ENCODE results near the gene C10orf71. TPM values are rescaled to one million over a fixed set of nuclear protein-coding genes. Genes with fewer than 3 reads are reported as not detected.

The C10orf71 gene
- total RNA-seq, 1 experiment from 2014 or later = not detected

DNA sequence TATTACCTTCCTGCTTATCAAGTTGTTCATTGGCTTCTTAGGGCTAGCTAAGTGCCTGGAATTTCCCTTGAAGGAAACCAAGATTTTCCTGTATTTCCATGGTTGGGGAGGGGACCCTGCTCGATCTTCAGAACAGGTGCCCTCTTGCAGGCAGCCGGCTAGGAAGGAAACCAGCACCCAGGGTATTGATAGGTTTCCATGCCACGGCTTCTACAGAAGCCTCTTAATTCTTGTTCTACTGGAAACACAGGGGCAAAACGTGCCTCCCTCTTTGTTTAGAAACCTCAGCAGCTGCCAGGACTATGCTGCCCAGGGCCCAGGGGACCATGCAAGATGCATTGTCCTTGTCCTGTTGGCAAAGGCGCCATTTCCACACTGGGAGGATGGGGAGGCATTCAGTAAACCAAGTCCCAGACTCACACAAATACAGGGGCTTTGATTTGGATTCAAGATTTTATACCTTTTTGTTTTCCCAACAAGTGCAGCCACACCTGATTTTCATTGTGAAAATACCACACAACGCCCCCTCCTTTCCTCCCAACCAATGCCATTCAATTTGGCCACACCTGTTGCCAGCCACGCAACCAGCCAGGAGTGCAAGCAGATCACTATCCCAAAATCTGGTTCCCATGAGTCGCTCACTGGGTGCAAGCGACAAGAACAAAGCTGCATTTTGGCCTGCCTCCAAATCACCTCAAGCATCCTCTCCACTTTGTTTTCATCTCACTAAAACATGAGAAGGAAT lies 29.6 kb downstream of the C10orf71 start:
- H3K27ac ChIP-seq (ENCODE audit: low read depth, low read length) = no peak overlapping the region
- no peak for DNase-seq (ENCODE audit: low read depth, low spot score)
- H3K79me2 ChIP-seq (ENCODE audit: insufficient read depth, low read length) = no peaks in the 10 kb centered on the region
- no peaks in the 10 kb centered on the region for H3K9me2 ChIP-seq (ENCODE audit: insufficient read depth)
- no TSS peak for BruUV-seq (replicated peaks)
- H3K4me1 ChIP-seq (ENCODE audit: control insufficient read depth in 1 of 2, insufficient read depth in 2 of 2, low read length in 2 of 2) = no peaks in the 10 kb centered on the region
- no peak overlapping the region for H3K4me3 ChIP-seq (replicated peaks in 1 of 2; ENCODE audit: low read depth in 1 of 2, low read length in 2 of 2)
- no peak overlapping the region for H2AFZ ChIP-seq (ENCODE audit: low read depth, low read length, poor library complexity, severe bottlenecking)
- no peak for ATAC-seq
- intact Hi-C loops (cut with micrococcal nuclease) = no loop called here
- no peak overlapping the region for H3K9ac ChIP-seq (ENCODE audit: low read length)
- no peak for TF ChIP-seq CBX3 (IDR thresholded peaks at IDR 0.05; ENCODE audit: low read depth)
- TF ChIP-seq SIN3A (IDR thresholded peaks at IDR 0.05; ENCODE audit: low read depth) = no peak
- TF ChIP-seq, protein P1, sequence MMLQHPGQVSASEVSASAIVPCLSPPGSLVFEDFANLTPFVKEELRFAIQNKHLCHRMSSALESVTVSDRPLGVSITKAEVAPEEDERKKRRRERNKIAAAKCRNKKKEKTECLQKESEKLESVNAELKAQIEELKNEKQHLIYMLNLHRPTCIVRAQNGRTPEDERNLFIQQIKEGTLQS (IDR thresholded peaks at IDR 0.05) = no peak
- TF ChIP-seq, protein P2, sequence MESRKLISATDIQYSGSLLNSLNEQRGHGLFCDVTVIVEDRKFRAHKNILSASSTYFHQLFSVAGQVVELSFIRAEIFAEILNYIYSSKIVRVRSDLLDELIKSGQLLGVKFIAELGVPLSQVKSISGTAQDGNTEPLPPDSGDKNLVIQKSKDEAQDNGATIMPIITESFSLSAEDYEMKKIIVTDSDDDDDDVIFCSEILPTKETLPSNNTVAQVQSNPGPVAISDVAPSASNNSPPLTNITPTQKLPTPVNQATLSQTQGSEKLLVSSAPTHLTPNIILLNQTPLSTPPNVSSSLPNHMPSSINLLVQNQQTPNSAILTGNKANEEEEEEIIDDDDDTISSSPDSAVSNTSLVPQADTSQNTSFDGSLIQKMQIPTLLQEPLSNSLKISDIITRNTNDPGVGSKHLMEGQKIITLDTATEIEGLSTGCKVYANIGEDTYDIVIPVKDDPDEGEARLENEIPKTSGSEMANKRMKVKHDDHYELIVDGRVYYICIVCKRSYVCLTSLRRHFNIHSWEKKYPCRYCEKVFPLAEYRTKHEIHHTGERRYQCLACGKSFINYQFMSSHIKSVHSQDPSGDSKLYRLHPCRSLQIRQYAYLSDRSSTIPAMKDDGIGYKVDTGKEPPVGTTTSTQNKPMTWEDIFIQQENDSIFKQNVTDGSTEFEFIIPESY (IDR thresholded peaks at IDR 0.05; ENCODE audit: extremely low read depth, insufficient replicate concordance, low read length) = no peak
- TF ChIP-seq ZNF274 (IDR thresholded peaks at IDR 0.05; ENCODE audit: low read depth, low read length) = no peak
- no peak for TF ChIP-seq SP1 (IDR thresholded peaks at IDR 0.05; ENCODE audit: low read depth)
- no peak for TF ChIP-seq CEBPB (IDR thresholded peaks at IDR 0.05; ENCODE audit: low read depth)
- TF ChIP-seq JUND (IDR thresholded peaks at IDR 0.05) = no peak
- TF ChIP-seq, protein P3, sequence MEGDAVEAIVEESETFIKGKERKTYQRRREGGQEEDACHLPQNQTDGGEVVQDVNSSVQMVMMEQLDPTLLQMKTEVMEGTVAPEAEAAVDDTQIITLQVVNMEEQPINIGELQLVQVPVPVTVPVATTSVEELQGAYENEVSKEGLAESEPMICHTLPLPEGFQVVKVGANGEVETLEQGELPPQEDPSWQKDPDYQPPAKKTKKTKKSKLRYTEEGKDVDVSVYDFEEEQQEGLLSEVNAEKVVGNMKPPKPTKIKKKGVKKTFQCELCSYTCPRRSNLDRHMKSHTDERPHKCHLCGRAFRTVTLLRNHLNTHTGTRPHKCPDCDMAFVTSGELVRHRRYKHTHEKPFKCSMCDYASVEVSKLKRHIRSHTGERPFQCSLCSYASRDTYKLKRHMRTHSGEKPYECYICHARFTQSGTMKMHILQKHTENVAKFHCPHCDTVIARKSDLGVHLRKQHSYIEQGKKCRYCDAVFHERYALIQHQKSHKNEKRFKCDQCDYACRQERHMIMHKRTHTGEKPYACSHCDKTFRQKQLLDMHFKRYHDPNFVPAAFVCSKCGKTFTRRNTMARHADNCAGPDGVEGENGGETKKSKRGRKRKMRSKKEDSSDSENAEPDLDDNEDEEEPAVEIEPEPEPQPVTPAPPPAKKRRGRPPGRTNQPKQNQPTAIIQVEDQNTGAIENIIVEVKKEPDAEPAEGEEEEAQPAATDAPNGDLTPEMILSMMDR (IDR thresholded peaks at IDR 0.05 in 2 of 3, conservative IDR thresholded peaks at IDR 0.05 in 1 of 3; ENCODE audit: borderline replicate concordance in 1 of 3, insufficient read depth in 1 of 3, low read depth in 2 of 3, low read length in 2 of 3) = no peak
- TF ChIP-seq ZFX (IDR thresholded peaks at IDR 0.05) = no peak
- TF ChIP-seq SRF (IDR thresholded peaks at IDR 0.05; ENCODE audit: low read depth) = no peak
- TF ChIP-seq, protein P4, sequence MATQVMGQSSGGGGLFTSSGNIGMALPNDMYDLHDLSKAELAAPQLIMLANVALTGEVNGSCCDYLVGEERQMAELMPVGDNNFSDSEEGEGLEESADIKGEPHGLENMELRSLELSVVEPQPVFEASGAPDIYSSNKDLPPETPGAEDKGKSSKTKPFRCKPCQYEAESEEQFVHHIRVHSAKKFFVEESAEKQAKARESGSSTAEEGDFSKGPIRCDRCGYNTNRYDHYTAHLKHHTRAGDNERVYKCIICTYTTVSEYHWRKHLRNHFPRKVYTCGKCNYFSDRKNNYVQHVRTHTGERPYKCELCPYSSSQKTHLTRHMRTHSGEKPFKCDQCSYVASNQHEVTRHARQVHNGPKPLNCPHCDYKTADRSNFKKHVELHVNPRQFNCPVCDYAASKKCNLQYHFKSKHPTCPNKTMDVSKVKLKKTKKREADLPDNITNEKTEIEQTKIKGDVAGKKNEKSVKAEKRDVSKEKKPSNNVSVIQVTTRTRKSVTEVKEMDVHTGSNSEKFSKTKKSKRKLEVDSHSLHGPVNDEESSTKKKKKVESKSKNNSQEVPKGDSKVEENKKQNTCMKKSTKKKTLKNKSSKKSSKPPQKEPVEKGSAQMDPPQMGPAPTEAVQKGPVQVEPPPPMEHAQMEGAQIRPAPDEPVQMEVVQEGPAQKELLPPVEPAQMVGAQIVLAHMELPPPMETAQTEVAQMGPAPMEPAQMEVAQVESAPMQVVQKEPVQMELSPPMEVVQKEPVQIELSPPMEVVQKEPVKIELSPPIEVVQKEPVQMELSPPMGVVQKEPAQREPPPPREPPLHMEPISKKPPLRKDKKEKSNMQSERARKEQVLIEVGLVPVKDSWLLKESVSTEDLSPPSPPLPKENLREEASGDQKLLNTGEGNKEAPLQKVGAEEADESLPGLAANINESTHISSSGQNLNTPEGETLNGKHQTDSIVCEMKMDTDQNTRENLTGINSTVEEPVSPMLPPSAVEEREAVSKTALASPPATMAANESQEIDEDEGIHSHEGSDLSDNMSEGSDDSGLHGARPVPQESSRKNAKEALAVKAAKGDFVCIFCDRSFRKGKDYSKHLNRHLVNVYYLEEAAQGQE (IDR thresholded peaks at IDR 0.05; ENCODE audit: low read depth) = no peak
- TF ChIP-seq TCF7L2 (IDR thresholded peaks at IDR 0.05; ENCODE audit: borderline replicate concordance, extremely low read depth, insufficient read depth, insufficient read length) = no peak
- TF ChIP-seq, protein P5, sequence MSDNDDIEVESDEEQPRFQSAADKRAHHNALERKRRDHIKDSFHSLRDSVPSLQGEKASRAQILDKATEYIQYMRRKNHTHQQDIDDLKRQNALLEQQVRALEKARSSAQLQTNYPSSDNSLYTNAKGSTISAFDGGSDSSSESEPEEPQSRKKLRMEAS (IDR thresholded peaks at IDR 0.05) = no peak
- no peak for TF ChIP-seq EZH2 (IDR thresholded peaks at IDR 0.05)
- CTCF ChIA-PET = no interaction called here
- H4K20me1 ChIP-seq (ENCODE audit: insufficient read depth) = no peaks in the 10 kb centered on the region
- H3K4me2 ChIP-seq (ENCODE audit: low read length) = no peak overlapping the region
- peaks cover 24% of the 10 kb centered on the region for H3K27me3 ChIP-seq (ENCODE audit: insufficient read depth, low read length)
- no peaks in the 10 kb centered on the region for H3K36me3 ChIP-seq (ENCODE audit: control insufficient read depth in 1 of 2, insufficient read depth in 2 of 2, low read length in 2 of 2)
- POLR2A ChIA-PET = no interaction called here
- H3K9me3 ChIP-seq (ENCODE audit: control insufficient read depth in 1 of 2, insufficient read depth in 1 of 2, low read depth in 1 of 2, low read length in 2 of 2) = no peaks in the 10 kb centered on the region
- RAD21 ChIA-PET (ENCODE audit: low non-redundant PET in 1 of 2, low total read pairs in 2 of 2, uncharacterized antibody in 2 of 2, unreplicated experiment in 2 of 2) = no interaction called here

Measured in HCT116 (cell line).